ENCODE results near the gene HPSE. TPM values are rescaled to one million over a fixed set of nuclear protein-coding genes. Genes with fewer than 3 reads are reported as not detected.

The HPSE gene
- total RNA-seq, 2 donors from 2014 or later = 1.1 to 2.7 TPM

- no peak for DNase-seq
- Histone ChIP-seq H3K27ac (ENCODE audit: low read depth, low read length) (no peak overlapping the region), H3K4me3 (ENCODE audit: low read length) (no peak overlapping the region), H3K4me1 (ENCODE audit: control insufficient read depth, insufficient read depth, low read length) (no peaks in the 10 kb centered on the region), H3K9me3 (ENCODE audit: control insufficient read depth, low read length) (no peaks in the 10 kb centered on the region), H3K27me3 (ENCODE audit: control insufficient read depth, insufficient read depth, low read length, poor library complexity, severe bottlenecking) (no peaks in the 10 kb centered on the region), H3K36me3 (ENCODE audit: control insufficient read depth, insufficient read depth, low read length) (peaks cover 43% of the 10 kb centered on the region), H3K9ac (ENCODE audit: extremely low read depth, low read length, poor library complexity, severe bottlenecking) (no peak overlapping the region)
- H3K36me3 Mint-ChIP-seq (ENCODE audit: low read depth) = peaks cover 17% of the 10 kb centered on the region
- no peak overlapping the region for H3K4me3 Mint-ChIP-seq
- WGBS, 2 experiments (ENCODE audit: insufficient coverage in 1 of 2, insufficient read length in 1 of 2) = 91 to 93% methylated on average over 4 to 7 of the region's 7 CpGs
- TF ChIP-seq CTCF (conservative IDR thresholded peaks at IDR 0.05) = no peak
- no peaks in the 10 kb centered on the region for H3K27me3 Mint-ChIP-seq (ENCODE audit: insufficient read depth)
- H3K4me1 Mint-ChIP-seq = no peaks in the 10 kb centered on the region
- no peaks in the 10 kb centered on the region for H3K9me3 Mint-ChIP-seq
- no peak overlapping the region for H3K27ac Mint-ChIP-seq
Observed at GRCh38 chr4:83267121-83267829, 67.4 kb downstream of the HPSE start.

- Histone ChIP-seq H3K27ac (ENCODE audit: low read depth, low read length) (no peak overlapping the region), H3K9ac (ENCODE audit: extremely low read depth, low read length, poor library complexity, severe bottlenecking) (no peak overlapping the region), H3K9me3 (ENCODE audit: control insufficient read depth, low read length) (no peaks in the 10 kb centered on the region), H3K4me3 (ENCODE audit: low read length) (no peak overlapping the region), H3K4me1 (ENCODE audit: control insufficient read depth, insufficient read depth, low read length) (no peaks in the 10 kb centered on the region), H3K27me3 (ENCODE audit: control insufficient read depth, insufficient read depth, low read length, poor library complexity, severe bottlenecking) (no peaks in the 10 kb centered on the region), H3K36me3 (ENCODE audit: control insufficient read depth, insufficient read depth, low read length) (peaks cover 45% of the 10 kb centered on the region)
- peaks cover 21% of the 10 kb centered on the region for H3K36me3 Mint-ChIP-seq (ENCODE audit: low read depth)
- 96 to 100% methylated on average over 1 of the region's 1 CpG for WGBS, 2 experiments (ENCODE audit: insufficient coverage in 1 of 2, insufficient read length in 1 of 2)
- no peak overlapping the region for H3K4me3 Mint-ChIP-seq
- DNase-seq = no peak
- no peaks in the 10 kb centered on the region for H3K27me3 Mint-ChIP-seq (ENCODE audit: insufficient read depth)
- H3K27ac Mint-ChIP-seq = no peak overlapping the region
- H3K9me3 Mint-ChIP-seq = no peaks in the 10 kb centered on the region
- TF ChIP-seq CTCF (conservative IDR thresholded peaks at IDR 0.05) = no peak
- no peaks in the 10 kb centered on the region for H3K4me1 Mint-ChIP-seq
Observed at GRCh38 chr4:83266689-83267088, 68.0 kb downstream of the HPSE start.

- Histone ChIP-seq H3K4me3 (ENCODE audit: low read length) (no peak overlapping the region), H3K9me3 (ENCODE audit: control insufficient read depth, low read length) (no peaks in the 10 kb centered on the region), H3K36me3 (ENCODE audit: control insufficient read depth, insufficient read depth, low read length) (peaks cover 38% of the 10 kb centered on the region), H3K4me1 (ENCODE audit: control insufficient read depth, insufficient read depth, low read length) (no peaks in the 10 kb centered on the region), H3K27ac (ENCODE audit: low read depth, low read length) (no peak overlapping the region), H3K9ac (ENCODE audit: extremely low read depth, low read length, poor library complexity, severe bottlenecking) (no peak overlapping the region), H3K27me3 (ENCODE audit: control insufficient read depth, insufficient read depth, low read length, poor library complexity, severe bottlenecking) (no peaks in the 10 kb centered on the region)
- Mint-ChIP-seq H3K27ac (no peak overlapping the region), H3K9me3 (no peaks in the 10 kb centered on the region), H3K36me3 (ENCODE audit: low read depth) (peaks cover 28% of the 10 kb centered on the region), H3K4me3 (no peak overlapping the region), H3K27me3 (ENCODE audit: insufficient read depth) (no peaks in the 10 kb centered on the region), H3K4me1 (no peaks in the 10 kb centered on the region)
- DNase-seq = no peak
- TF ChIP-seq CTCF (conservative IDR thresholded peaks at IDR 0.05) = no peak
- 75% methylated on average over 1 of the region's 1 CpG; no CpG with 5 or more reads in 1 of the 2 experiments for WGBS, 2 experiments (ENCODE audit: insufficient coverage in 1 of 2, insufficient read length in 1 of 2)
Observed at GRCh38 chr4:83263106-83263505, 71.5 kb downstream of the HPSE start.

Measured in endodermal cell (in vitro differentiated cells).